ENCODE measurements around the gene ATP5MG.

ATP5MG gene

DNA sequence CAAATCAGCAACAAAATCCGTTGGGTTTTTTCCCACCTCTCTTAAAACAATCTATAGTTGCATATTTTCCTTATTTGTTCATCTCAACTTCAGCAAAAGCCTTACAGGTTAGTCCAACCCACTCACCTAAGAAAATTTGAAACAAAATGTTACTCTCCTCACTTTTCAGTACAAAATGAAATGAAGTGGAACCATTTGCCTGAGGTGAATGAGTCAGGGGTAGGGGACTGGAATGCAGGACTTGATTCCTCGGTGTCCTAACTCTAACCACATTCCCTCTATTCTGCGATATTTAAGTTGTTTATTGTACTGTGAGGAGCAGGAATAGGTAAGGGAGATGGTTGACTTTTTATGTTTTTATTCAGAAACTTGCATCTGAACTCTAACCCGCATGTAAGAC lies 16.4 kb downstream of the ATP5MG start:
- TF ChIP-seq, protein P1, sequence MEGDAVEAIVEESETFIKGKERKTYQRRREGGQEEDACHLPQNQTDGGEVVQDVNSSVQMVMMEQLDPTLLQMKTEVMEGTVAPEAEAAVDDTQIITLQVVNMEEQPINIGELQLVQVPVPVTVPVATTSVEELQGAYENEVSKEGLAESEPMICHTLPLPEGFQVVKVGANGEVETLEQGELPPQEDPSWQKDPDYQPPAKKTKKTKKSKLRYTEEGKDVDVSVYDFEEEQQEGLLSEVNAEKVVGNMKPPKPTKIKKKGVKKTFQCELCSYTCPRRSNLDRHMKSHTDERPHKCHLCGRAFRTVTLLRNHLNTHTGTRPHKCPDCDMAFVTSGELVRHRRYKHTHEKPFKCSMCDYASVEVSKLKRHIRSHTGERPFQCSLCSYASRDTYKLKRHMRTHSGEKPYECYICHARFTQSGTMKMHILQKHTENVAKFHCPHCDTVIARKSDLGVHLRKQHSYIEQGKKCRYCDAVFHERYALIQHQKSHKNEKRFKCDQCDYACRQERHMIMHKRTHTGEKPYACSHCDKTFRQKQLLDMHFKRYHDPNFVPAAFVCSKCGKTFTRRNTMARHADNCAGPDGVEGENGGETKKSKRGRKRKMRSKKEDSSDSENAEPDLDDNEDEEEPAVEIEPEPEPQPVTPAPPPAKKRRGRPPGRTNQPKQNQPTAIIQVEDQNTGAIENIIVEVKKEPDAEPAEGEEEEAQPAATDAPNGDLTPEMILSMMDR (IDR thresholded peaks at IDR 0.05; ENCODE audit: control insufficient read depth, extremely low read depth, insufficient read depth), result no peak
- H3K4me3 ChIP-seq (ENCODE audit: low read depth, low read length), result no peak overlapping the region
- no peak for DNase-seq (ENCODE audit: low read depth)

DNA sequence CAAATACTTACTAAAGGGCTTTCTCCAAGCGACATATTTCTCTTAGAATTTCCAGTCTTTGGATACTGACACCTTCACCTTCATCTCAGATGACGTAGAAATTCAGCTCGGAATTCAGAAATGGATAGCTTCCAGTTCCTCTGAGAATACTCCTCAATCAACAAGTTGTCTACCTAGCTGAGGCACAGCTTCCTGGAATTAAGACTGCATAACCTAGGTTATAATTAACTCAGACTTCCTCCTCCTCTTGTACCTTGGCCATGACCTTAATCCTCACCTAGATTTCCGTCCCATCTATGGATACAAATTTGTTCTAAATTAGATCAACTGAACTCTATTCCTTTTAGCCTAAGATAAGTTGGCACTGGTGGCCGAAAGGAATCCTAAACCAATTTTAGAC lies 17.4 kb downstream of the ATP5MG start:
- TF ChIP-seq, protein P1 (IDR thresholded peaks at IDR 0.05; ENCODE audit: control insufficient read depth, extremely low read depth, insufficient read depth), result no peak
- no peak for DNase-seq (ENCODE audit: low read depth)
- H3K4me3 ChIP-seq (ENCODE audit: low read depth, low read length), result no peak overlapping the region

DNA sequence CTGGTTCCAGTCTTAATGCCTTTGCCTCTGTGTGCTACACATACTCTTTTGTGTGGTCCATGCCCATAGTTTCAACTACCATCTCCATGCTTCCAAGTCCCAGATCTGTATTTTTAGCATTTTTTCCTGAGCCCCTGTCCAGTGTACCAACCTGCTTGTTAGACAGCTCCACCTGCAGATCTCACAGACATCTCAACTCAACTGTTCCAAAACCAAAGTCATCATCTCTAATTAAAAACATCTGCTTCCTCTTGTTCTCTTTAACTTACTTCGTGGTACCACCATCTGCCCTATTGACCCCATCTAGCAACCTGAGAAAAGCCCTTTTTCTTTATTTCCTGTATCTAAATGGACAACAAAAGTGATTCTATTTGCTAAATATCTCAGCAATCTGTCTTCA lies 26.3 kb downstream of the ATP5MG start:
- no peak for DNase-seq (ENCODE audit: low read depth)
- TF ChIP-seq, protein P1 (IDR thresholded peaks at IDR 0.05; ENCODE audit: control insufficient read depth, extremely low read depth, insufficient read depth), result no peak
- H3K4me3 ChIP-seq (ENCODE audit: low read depth, low read length), result no peak overlapping the region

DNA sequence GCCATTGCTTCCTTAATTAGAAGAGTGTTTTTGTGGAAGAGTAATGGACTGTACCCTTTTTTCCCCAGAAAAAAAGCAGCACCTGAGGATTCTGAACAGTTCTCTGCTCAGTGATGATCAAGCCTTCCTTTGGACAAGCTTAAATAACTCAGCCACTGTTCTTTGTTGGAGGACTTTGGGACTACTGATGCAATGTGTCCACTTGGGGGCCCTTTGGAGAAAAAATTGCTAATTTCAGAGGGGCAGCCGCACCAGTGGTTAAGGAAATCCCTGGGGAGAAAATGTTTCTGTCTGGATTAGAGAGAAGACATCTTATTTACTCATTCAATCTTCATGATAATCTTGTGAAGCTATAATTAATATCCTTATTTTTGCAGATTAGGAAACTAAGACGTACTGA lies 29.6 kb downstream of the ATP5MG start:
- TF ChIP-seq, protein P1 (IDR thresholded peaks at IDR 0.05; ENCODE audit: control insufficient read depth, extremely low read depth, insufficient read depth), result no peak
- no peak overlapping the region for H3K4me3 ChIP-seq (ENCODE audit: low read depth, low read length)
- no peak for DNase-seq (ENCODE audit: low read depth)

DNA sequence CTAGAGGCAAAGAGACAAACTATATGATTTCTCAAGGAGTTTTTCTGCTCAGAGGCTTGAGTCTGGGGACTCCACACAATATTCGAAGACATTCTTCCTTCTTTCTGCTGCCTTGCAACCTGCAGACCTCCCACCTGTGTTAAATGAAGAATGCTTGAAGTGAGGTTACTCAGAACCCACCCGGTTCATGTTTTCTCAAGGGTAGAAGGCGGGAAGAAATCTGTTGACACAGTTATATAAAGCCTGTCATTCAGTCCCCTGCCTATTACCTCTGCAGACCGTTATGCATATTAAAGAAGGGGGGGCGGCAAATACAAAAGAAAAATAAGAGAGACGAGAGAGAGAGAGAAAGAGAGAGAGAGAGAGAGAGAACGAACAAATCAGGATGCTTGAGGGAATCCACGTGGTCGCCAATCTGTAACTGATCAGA lies 32.7 kb downstream of the ATP5MG start:
- TF ChIP-seq, protein P1 (IDR thresholded peaks at IDR 0.05; ENCODE audit: control insufficient read depth, extremely low read depth, insufficient read depth), result no peak
- peak overlapping the region; percentile 97; the same call in 1 of the 2 replicates for H3K4me3 ChIP-seq (ENCODE audit: low read depth, low read length)
- DNase-seq (ENCODE audit: low read depth), result no peak

DNA sequence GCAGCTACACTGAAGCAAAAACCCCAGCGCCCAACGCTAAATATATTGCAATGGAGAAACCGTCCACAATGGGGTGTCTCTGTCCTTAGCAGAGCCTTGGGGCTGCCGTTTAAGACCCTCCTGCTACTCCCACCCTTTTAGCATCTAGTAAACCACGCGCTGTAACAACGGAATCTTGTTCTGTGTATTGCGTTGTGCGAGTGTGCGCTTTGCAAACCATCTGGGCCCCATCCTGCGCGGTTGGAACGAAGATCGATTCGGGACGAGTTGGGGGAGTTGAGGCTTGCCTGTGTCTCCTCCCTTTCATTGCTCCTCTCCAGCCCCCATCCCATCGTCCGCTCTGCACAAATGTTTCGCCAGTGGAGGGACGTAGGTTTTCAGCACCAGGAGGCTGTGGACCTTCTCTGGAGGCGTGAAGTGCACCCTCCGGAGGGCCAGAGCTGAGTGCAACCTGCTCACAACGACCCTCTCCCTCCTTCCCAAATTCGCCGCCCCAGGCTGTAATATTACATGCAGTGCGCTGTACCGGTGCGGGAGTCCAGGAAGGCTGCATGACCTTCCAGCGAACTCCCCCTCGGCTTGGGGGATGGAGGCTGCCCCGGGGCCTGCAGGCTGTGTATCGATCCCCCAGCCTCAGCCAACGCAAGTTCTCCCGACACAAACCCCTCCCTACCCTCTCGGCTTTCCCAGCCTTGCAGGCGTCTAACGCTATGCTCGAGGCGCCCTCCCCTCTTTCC lies 33.3 kb downstream of the ATP5MG start:
- TF ChIP-seq, protein P1 (IDR thresholded peaks at IDR 0.05; ENCODE audit: control insufficient read depth, extremely low read depth, insufficient read depth), result no peak
- peak overlapping the region; percentile 97 for H3K4me3 ChIP-seq (ENCODE audit: low read depth, low read length)
- DNase-seq (ENCODE audit: low read depth), result no peak

Data from LNCaP clone FGC (cell line).